GM06990 (cell line): ENCODE measurements around the gene KLHL12.
A peak's percentile ranks its signal among the peaks of the same experiment; 100 is the strongest.

Experiments used
- DNase-seq: peaks from one replicate; pipeline ENCODE4 v3.0.0-alpha.2; 2011; ENCODE audit not compliant: insufficient read length; ENCODE audit errors: extremely low read depth
- H3K27me3 ChIP-seq: replicated peaks from 2 replicates; pipeline ENCODE4 v1.6.0; 2011; ENCODE audit warnings: low read length; ENCODE audit not compliant: control insufficient read depth, insufficient read depth
- H3K36me3 ChIP-seq: 2 replicates; pipeline ENCODE4 v1.5.1; 2011; ENCODE audit warnings: low read length; ENCODE audit not compliant: control insufficient read depth, insufficient read depth
- H3K4me3 ChIP-seq: replicated peaks from 2 replicates; pipeline ENCODE4 v1.5.1; 2011; ENCODE audit warnings: low read depth, mild to moderate bottlenecking, control low read depth, low read length
- CTCF ChIP-seq: IDR thresholded peaks from 2 replicates; pipeline ENCODE4 v1.5.1; 2011; ENCODE audit warnings: low read length, control low read depth, mild to moderate bottlenecking, inconsistent platforms; ENCODE audit not compliant: insufficient read depth, poor library complexity, severe bottlenecking

The KLHL12 gene

GRCh38 chr1:202854787-202855186, 72.2 kb downstream of the KLHL12 start:
- no peak for DNase-seq
- H3K4me3 ChIP-seq: no peak overlapping the region
- no peak for TF ChIP-seq CTCF

GRCh38 chr1:202852163-202852904, 74.7 kb downstream of the KLHL12 start:
- no peak for DNase-seq
- peak; percentile 58 for TF ChIP-seq CTCF
- Histone ChIP-seq H3K4me3 (no peak overlapping the region), H3K36me3 (no peaks in the 10 kb centered on the region), H3K27me3 (no peaks in the 10 kb centered on the region)

More at GRCh38 chr1:202854787-202855186, 72.2 kb downstream of the KLHL12 start:
- H3K27me3 ChIP-seq: no peaks in the 10 kb centered on the region
- H3K36me3 ChIP-seq: no peaks in the 10 kb centered on the region

- no peak for TF ChIP-seq CTCF
- H3K4me3 ChIP-seq: no peak overlapping the region
- peak; percentile 22 for DNase-seq
Observed at GRCh38 chr1:202850593-202851362, 76.3 kb downstream of the KLHL12 start.

GRCh38 chr1:202848191-202848542, 78.9 kb downstream of the KLHL12 start:
- peak; percentile 36 for DNase-seq
- no peak overlapping the region for H3K4me3 ChIP-seq
- H3K36me3 ChIP-seq: no peaks in the 10 kb centered on the region
- H3K27me3 ChIP-seq: no peaks in the 10 kb centered on the region
- TF ChIP-seq CTCF: no peak

More at GRCh38 chr1:202850593-202851362, 76.3 kb downstream of the KLHL12 start:
- Histone ChIP-seq H3K27me3 (no peaks in the 10 kb centered on the region), H3K36me3 (no peaks in the 10 kb centered on the region)

- Histone ChIP-seq H3K27me3 (no peaks in the 10 kb centered on the region), H3K4me3 (no peak overlapping the region), H3K36me3 (no peaks in the 10 kb centered on the region)
- no peak for TF ChIP-seq CTCF
- no peak for DNase-seq
Observed at GRCh38 chr1:202844935-202845334, 82.1 kb downstream of the KLHL12 start.
